HepG2 (cell line): ENCODE results near the gene FBXL12. TPM values are rescaled to one million over a fixed set of nuclear protein-coding genes. Genes with fewer than 3 reads are reported as not detected.

Experiments used
- CBX2 ChIP-seq, 2 experiments: fragments of 200-600 bp in 1 of 2; sonication (generic); formaldehyde crosslinking in 1 of 2; IDR thresholded peaks; 2 replicates each; pipeline versions ENCODE4 v1.7.0 to v1.8.1; 2018 to 2022; ENCODE audit warnings: low read depth in 2 of 2, low read length in 1 of 2, mild to moderate bottlenecking in 1 of 2, missing genetic modification reagents in 1 of 2
- FOXO4 ChIP-seq: sonication (generic); formaldehyde crosslinking; conservative IDR thresholded peaks from 2 replicates; pipeline ENCODE4 v1.8.1; 2023; ENCODE audit warnings: missing genetic modification reagents
- KDM2A ChIP-seq: sonication (generic); formaldehyde crosslinking; IDR thresholded peaks from 2 replicates; pipeline ENCODE4 v1.4.0; 2020; ENCODE audit warnings: low read depth, missing genetic modification reagents, borderline replicate concordance
- MTA1 ChIP-seq: sonication (generic); formaldehyde crosslinking; IDR thresholded peaks from 2 replicates; pipeline ENCODE4 v1.4.0; 2020; ENCODE audit warnings: missing genetic modification reagents, mild to moderate bottlenecking, borderline replicate concordance
- MZF1 ChIP-seq: sonication (generic); formaldehyde crosslinking; IDR thresholded peaks from 2 replicates; pipeline ENCODE4 v1.8.1; 2023; ENCODE audit warnings: mild to moderate bottlenecking, missing genetic modification reagents, borderline replicate concordance
- NFE2 ChIP-seq: sonication (generic); formaldehyde crosslinking; IDR thresholded peaks from 2 replicates; pipeline ENCODE4 v1.4.0; 2020; ENCODE audit warnings: missing genetic modification reagents
- SALL2 ChIP-seq: sonication (generic); formaldehyde crosslinking; IDR thresholded peaks from 2 replicates; pipeline ENCODE4 v1.8.1; 2023; ENCODE audit warnings: mild to moderate bottlenecking, missing genetic modification reagents, inconsistent platforms
- TOE1 ChIP-seq: sonication (generic); formaldehyde crosslinking; IDR thresholded peaks from 2 replicates; pipeline ENCODE4 v1.4.0; 2020; ENCODE audit warnings: mild to moderate bottlenecking, missing genetic modification reagents
- TP53 ChIP-seq: sonication (generic); formaldehyde crosslinking; conservative IDR thresholded peaks from 2 replicates; pipeline ENCODE4 v1.4.0; 2020; ENCODE audit warnings: missing genetic modification reagents
- ZNF10 ChIP-seq: sonication (generic); formaldehyde crosslinking; IDR thresholded peaks from 2 replicates; pipeline ENCODE4 v1.4.0; 2020; ENCODE audit warnings: mild to moderate bottlenecking, low read depth, missing genetic modification reagents, borderline replicate concordance
- ZNF138 ChIP-seq: sonication (generic); formaldehyde crosslinking; IDR thresholded peaks from 2 replicates; pipeline ENCODE4 v1.5.0; 2020; ENCODE audit warnings: mild to moderate bottlenecking, low read depth, missing genetic modification reagents
- ZNF143 ChIP-seq: sonication (generic); formaldehyde crosslinking; IDR thresholded peaks from 2 replicates; pipeline ENCODE4 v1.4.0; 2020; ENCODE audit warnings: missing genetic modification reagents
- ZNF230 ChIP-seq: sonication (generic); formaldehyde crosslinking; IDR thresholded peaks from 2 replicates; pipeline ENCODE4 v1.4.0; 2020; ENCODE audit warnings: mild to moderate bottlenecking, missing genetic modification reagents
- ZNF253 ChIP-seq: sonication (generic); formaldehyde crosslinking; IDR thresholded peaks from 2 replicates; pipeline ENCODE4 v1.8.0; 2022; ENCODE audit warnings: mild to moderate bottlenecking, missing genetic modification reagents, borderline replicate concordance
- ZNF260 ChIP-seq: sonication (generic); formaldehyde crosslinking; IDR thresholded peaks from 2 replicates; pipeline ENCODE4 v1.4.0; 2020; ENCODE audit warnings: missing genetic modification reagents, low read depth, mild to moderate bottlenecking, borderline replicate concordance
- ZNF512B ChIP-seq: sonication (generic); formaldehyde crosslinking; IDR thresholded peaks from 2 replicates; pipeline ENCODE4 v1.5.1; 2020; ENCODE audit warnings: missing genetic modification reagents, mild to moderate bottlenecking, borderline replicate concordance
- ZNF672 ChIP-seq: sonication (generic); formaldehyde crosslinking; IDR thresholded peaks from 2 replicates; pipeline ENCODE4 v1.8.1; 2022; ENCODE audit warnings: missing genetic modification reagents
- ZNF749 ChIP-seq: sonication (generic); formaldehyde crosslinking; IDR thresholded peaks from 2 replicates; pipeline ENCODE4 v1.8.0; 2022; ENCODE audit warnings: mild to moderate bottlenecking, missing genetic modification reagents, moderate library complexity, borderline replicate concordance
- polyA plus RNA-seq, 8 experiments: library from polyadenylated mRNA; depleted of rRNA in 3 of 8; stranded (reverse) in 7 of 8; unstranded in 1 of 8; fragments of >200 nt; fragmentation: Illumina TruSeq in 4 of 8; extraction: Trizol in 4 of 8; gene quantifications; 2 replicates each; pipeline versions ENCODE4 v1.2.1 to v1.2.3, GENCODE V29; 2011 to 2016; ENCODE audit warnings: low read depth in 4 of 8, missing spikeins in 1 of 8, mixed read lengths in 1 of 8; ENCODE audit not compliant: insufficient read depth in 1 of 8
- total RNA-seq, 5 experiments: library from RNA; depleted of rRNA; stranded (reverse); fragments of >200 nt; fragmentation: Illumina TruSeq; extraction: Trizol; gene quantifications; 2 replicates each; pipeline ENCODE4 v1.2.3, GENCODE V29; 2016; ENCODE audit warnings: low read depth in 1 of 5
- TF ChIP-seq, protein P1 (sequence below), 2 experiments: fragments of 450-650 bp in 1 of 2; sonication (generic) in 1 of 2; formaldehyde crosslinking; IDR thresholded peaks; 2 replicates each; pipeline versions ENCODE4 v1.5.0 to v1.8.0; 2020 to 2022; ENCODE audit warnings: mild to moderate bottlenecking in 1 of 2, missing genetic modification reagents in 1 of 2
- TF ChIP-seq, protein P2 (sequence below): sonication (generic); formaldehyde crosslinking; IDR thresholded peaks from 2 replicates; pipeline ENCODE4 v1.5.1; 2020; ENCODE audit warnings: mild to moderate bottlenecking, moderate library complexity, missing genetic modification reagents

FBXL12 gene
- total and polyA plus RNA-seq, 2 of the 13 experiments (the other 11 are each of a cell fraction or from before 2014, with no cell fraction given): 20.4 to 23.1 TPM

DNA sequence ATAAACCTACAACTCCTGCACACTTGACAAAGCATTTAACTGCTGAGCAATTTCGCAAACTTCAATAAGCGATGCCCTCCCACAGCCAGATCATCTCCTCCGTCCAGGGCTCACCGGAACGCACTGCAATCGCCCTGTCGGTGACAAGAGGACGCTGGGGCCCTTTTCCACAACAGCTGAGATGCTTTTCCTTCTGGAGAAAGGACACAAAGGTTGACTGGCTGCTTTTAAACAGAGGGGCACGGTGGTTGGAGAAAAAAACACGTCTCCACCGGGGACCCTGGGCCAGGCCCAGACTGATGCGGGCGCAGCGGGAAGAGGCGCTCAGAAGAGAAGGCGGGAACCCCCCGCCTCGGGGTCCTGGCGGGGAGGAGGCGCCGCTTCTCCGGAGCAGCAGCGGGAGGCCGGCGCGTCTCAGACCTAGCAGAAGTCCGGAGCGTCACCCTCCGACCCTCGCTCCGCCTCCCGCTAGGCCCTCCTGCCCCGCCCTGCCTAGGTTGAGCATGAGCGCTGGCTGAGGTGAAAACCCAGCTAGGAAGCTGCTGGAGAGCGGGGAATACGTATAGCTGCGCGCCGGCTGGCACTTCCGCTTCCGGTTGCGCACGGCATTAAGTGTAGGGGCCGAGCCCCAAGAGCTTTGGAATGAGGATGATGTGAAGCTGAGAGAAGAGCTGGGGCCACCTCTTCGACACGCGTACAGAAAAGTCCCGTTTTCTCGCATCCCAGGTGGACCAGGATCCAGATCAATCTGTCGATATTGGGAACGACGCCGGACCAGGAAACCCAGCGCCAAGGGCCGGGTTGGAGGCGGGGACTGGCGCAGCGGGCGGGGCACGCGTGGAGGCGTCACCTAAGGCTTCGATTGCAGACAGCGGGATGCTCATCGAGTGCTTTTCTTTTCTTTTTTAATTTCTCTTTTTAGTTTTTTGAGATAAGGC, 50.4 kb downstream of the FBXL12 start, which contains the start of gene ZNF846 (continued):
- TF ChIP-seq, protein P1, sequence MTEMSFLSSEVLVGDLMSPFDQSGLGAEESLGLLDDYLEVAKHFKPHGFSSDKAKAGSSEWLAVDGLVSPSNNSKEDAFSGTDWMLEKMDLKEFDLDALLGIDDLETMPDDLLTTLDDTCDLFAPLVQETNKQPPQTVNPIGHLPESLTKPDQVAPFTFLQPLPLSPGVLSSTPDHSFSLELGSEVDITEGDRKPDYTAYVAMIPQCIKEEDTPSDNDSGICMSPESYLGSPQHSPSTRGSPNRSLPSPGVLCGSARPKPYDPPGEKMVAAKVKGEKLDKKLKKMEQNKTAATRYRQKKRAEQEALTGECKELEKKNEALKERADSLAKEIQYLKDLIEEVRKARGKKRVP (CRISPR knock-in tag; IDR thresholded peaks at IDR 0.05): peak in 1 of 2 experiments; percentile 17; a peak in 1 of 4 replicates
- TF ChIP-seq ZNF672 (CRISPR knock-in tag) (no peak), ZNF143 (CRISPR knock-in tag) (peak; percentile 63), ZNF253 (no peak), MTA1 (CRISPR knock-in tag) (peak; percentile 65; the same call in 1 of the 2 replicates), ZNF230 (CRISPR knock-in tag) (peak; percentile 42; the same call in 1 of the 2 replicates), MZF1 (no peak), CBX2 (IDR thresholded peaks at IDR 0.05; ENCODE audit: low read depth, low read length) (no peak), CBX2 (CRISPR knock-in tag; IDR thresholded peaks at IDR 0.05; ENCODE audit: low read depth) (no peak), TP53 (CRISPR knock-in tag) (no peak), ZNF260 (no peak), ZNF512B (no peak), ZNF138 (CRISPR knock-in tag) (no peak), ZNF749 (CRISPR knock-in tag) (no peak), ZNF10 (CRISPR knock-in tag) (no peak), KDM2A (CRISPR knock-in tag) (peak; percentile 99), TOE1 (CRISPR knock-in tag) (peak; percentile 85), NFE2 (CRISPR knock-in tag) (no peak), SALL2 (CRISPR knock-in tag) (peak; percentile 19; the same call in 1 of the 2 replicates), FOXO4 (CRISPR knock-in tag) (no peak)
- TF ChIP-seq, protein P2, sequence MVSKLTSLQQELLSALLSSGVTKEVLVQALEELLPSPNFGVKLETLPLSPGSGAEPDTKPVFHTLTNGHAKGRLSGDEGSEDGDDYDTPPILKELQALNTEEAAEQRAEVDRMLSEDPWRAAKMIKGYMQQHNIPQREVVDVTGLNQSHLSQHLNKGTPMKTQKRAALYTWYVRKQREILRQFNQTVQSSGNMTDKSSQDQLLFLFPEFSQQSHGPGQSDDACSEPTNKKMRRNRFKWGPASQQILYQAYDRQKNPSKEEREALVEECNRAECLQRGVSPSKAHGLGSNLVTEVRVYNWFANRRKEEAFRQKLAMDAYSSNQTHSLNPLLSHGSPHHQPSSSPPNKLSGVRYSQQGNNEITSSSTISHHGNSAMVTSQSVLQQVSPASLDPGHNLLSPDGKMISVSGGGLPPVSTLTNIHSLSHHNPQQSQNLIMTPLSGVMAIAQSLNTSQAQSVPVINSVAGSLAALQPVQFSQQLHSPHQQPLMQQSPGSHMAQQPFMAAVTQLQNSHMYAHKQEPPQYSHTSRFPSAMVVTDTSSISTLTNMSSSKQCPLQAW (CRISPR knock-in tag): peak; percentile 71
